ENCODE measurements around the gene CABLES2. TPM values are rescaled to one million over a fixed set of nuclear protein-coding genes. Genes with fewer than 3 reads are reported as not detected.

The CABLES2 gene
- total and polyA plus RNA-seq, 10 of the 15 experiments (the other 5 are each of a cell fraction or from before 2014, with no cell fraction given), result 2.2 to 14.9 (median 5.3) TPM

- Histone ChIP-seq H2AFZ (ENCODE audit: control insufficient read depth, low read depth, low read length) (no peak overlapping the region), H3K27me3 (replicated peaks in 1 of 2; ENCODE audit: control insufficient read depth in 2 of 2, insufficient read depth in 2 of 2, low read length in 1 of 2) (no peaks in the 10 kb centered on the region), H3K27ac (ENCODE audit: control insufficient read depth, insufficient read depth) (no peak overlapping the region), H3K4me2 (ENCODE audit: control insufficient read depth, insufficient read depth) (no peak overlapping the region), H3K4me1 (ENCODE audit: control insufficient read depth, insufficient read depth, low read length) (peaks cover 9% of the 10 kb centered on the region), H3K9ac (ENCODE audit: control insufficient read depth, insufficient read depth, low read length) (no peak overlapping the region), H3K79me2 (ENCODE audit: control insufficient read depth, insufficient read depth, low read length) (no peaks in the 10 kb centered on the region), H4K20me1 (ENCODE audit: control insufficient read depth, insufficient read depth) (no peaks in the 10 kb centered on the region), H3K4me3 (no peak overlapping the region), H3K36me3 (ENCODE audit: control insufficient read depth in 2 of 2, insufficient read depth in 2 of 2, low read length in 1 of 2) (no peaks in the 10 kb centered on the region), H3K9me3 (replicated peaks; ENCODE audit: control insufficient read depth, insufficient read depth, low read length) (peaks cover 3% of the 10 kb centered on the region)
- in situ Hi-C loops (cut with MboI), result no loop called here
- RAD21 ChIA-PET (ENCODE audit: unreplicated experiment), result no interaction called here
- 42% methylated on average over 10 of the region's 10 CpGs for WGBS (ENCODE audit: insufficient coverage, insufficient replicate concordance, low lambda C conversion rate, missing lambda C conversion rate)
- FAIRE-seq (no peak), ATAC-seq (no peak), DNase-seq (ENCODE audit: low read depth, low spot score) (no peak)
- POLR2A ChIA-PET, result no interaction called here
- CTCF ChIA-PET, result no interaction called here
- TF ChIP-seq ZNF207 (IDR thresholded peaks at IDR 0.05; ENCODE audit: borderline replicate concordance) (no peak), TCF12 (IDR thresholded peaks at IDR 0.05; ENCODE audit: low read depth, low read length) (no peak), RCOR1 (conservative IDR thresholded peaks at IDR 0.05; ENCODE audit: low read depth, low read length) (no peak), CEBPZ (IDR thresholded peaks at IDR 0.05; ENCODE audit: low read depth, low read length) (no peak), POLR2A (IDR thresholded peaks at IDR 0.05; ENCODE audit: low read depth, low read length) (no peak), POLR2AphosphoS2 (IDR thresholded peaks at IDR 0.05; ENCODE audit: low read depth, low read length) (no peak), NR2C1 (IDR thresholded peaks at IDR 0.05) (no peak), IKZF1 (conservative IDR thresholded peaks at IDR 0.05) (no peak), POU2F2 (IDR thresholded peaks at IDR 0.05; ENCODE audit: borderline replicate concordance, low read depth, low read length) (no peak), HDAC6 (IDR thresholded peaks at IDR 0.05; ENCODE audit: unreplicated experiment) (no peak), BACH1 (IDR thresholded peaks at IDR 0.05; ENCODE audit: borderline replicate concordance) (no peak)
- TF ChIP-seq, protein P1, sequence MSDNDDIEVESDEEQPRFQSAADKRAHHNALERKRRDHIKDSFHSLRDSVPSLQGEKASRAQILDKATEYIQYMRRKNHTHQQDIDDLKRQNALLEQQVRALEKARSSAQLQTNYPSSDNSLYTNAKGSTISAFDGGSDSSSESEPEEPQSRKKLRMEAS (IDR thresholded peaks at IDR 0.05; ENCODE audit: low read depth, low read length), result no peak
- SMC1A ChIA-PET (ENCODE audit: uncharacterized antibody, unreplicated experiment), result no interaction called here
- intact Hi-C loops (cut with micrococcal nuclease; ENCODE audit: unreplicated experiment), result loop anchor here (5.0 kb wide), 1 partner anchor 38 kb away; no protein-coding TSS in a partner anchor
- BruUV-seq (replicated peaks), result no TSS peak
Measured at GRCh38 chr20:62344782-62345181, 62.3 kb downstream of the CABLES2 start.
